RPMI8226 (cell line): ENCODE results near the gene AGAP1.

Experiments used
- DNase-seq: peaks from one replicate; pipeline ENCODE4 v3.0.0-alpha.2; 2015

The AGAP1 gene

GRCh38 chr2:236169741-236170589 is 676.1 kb downstream of the AGAP1 start:
- no peak for DNase-seq

DNA sequence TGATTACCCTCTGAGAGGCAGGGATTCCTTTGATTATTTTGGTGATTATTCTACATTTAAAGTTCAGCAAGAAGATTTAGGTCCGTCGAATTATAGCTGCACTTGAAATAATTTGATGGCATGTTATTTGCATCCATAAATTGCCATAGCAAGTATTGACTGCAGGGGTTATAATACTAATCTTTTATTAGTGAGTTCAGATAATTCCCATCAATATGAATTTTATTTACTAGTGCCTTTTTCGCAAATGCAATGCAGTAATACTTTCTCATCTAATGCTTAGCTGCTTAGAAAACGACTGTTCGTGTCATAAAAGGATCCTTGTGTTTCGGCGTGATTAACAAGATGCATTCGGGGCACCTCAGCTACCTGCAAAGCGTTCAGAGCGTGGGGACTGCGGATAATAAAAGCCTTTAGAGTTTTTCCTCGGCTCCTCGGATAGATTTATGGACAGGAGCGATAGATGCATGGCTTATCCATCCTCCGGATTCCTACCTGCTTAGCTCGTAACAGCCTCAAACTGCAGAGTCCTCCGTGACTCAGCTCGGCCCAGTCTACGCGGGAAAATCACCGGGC is 676.8 kb downstream of the AGAP1 start:
- DNase-seq = no peak

DNA sequence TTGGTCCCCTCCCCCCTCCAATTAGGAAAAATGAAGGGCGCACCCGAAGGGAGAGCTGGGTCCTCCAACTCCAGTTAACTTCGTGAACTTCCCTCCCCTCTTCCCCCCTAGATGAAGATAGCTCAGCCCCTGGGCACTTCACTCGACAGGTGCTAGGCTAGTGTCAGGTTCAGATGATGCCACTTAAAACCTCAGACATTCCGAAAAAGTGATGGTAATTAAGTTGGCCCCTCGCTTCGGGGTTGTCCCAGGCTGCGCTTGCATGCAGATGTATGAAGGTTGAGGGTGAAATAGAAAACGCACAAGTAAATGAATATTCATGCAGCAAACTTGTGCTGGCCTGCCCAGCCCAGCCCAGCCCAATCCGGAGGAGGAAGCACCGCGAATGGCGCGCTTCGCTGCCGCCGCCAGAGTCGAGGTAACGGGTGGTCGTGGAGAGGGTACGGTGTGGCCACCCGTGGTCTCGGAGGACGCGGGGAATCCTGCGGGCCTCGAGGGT is 677.4 kb downstream of the AGAP1 start:
- DNase-seq = no peak

GRCh38 chr2:236171680-236172254 is 677.9 kb downstream of the AGAP1 start:
- no peak for DNase-seq

- DNase-seq = no peak
These were observed 678.6 kb downstream of the AGAP1 start for GRCh38 chr2:236172255-236173035.

GRCh38 chr2:236173036-236173728 is 679.3 kb downstream of the AGAP1 start:
- DNase-seq = no peak

GRCh38 chr2:236173729-236174607 is 680.1 kb downstream of the AGAP1 start:
- no peak for DNase-seq

- no peak for DNase-seq
These were observed 681.8 kb downstream of the AGAP1 start for GRCh38 chr2:236175548-236176150.

GRCh38 chr2:236176417-236176816 is 682.6 kb downstream of the AGAP1 start:
- peak; percentile 64 for DNase-seq

DNA sequence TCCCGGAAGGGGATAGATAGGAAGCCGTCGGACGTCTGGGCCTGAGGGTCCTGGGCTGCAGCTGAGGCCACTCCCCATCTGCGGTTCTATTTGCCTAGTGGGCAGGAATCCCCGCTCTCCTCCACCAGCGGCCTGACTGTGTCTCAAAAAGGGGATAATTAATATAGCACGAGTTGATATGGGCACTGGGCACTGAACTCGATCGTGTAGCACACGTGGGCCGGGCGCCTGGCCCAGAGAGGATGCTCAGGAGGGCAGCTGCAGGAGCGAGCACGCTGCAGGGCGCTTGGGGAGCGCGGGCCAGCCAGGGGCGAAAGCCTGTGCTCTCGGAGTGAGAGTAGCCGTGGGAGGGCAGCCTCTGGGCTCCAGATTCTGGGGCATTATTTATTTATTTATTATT is 683.1 kb downstream of the AGAP1 start:
- no peak for DNase-seq

DNA sequence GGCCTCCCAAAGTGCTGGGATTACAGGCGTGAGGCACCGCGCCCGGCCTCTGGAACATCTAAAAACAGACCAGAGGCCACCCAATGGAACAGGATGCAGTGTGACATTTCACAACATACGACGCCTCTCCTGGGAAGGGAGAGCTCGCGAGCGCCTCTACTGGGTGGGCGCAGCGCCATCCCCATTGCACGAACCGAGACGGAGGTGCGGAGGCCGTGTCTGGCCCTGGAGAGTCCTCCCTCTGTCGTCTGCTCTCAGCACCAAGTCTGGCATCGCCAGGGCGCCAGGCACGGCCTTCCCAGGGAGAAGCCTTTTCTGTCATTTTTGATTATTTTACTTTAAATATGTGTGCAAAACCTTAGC is 683.7 kb downstream of the AGAP1 start:
- peak; percentile 54 for DNase-seq

GRCh38 chr2:236177967-236178889 is 684.4 kb downstream of the AGAP1 start:
- DNase-seq = no peak

- no peak for DNase-seq
These were observed 685.0 kb downstream of the AGAP1 start for GRCh38 chr2:236178890-236179235.

- no peak for DNase-seq
These were observed 685.6 kb downstream of the AGAP1 start for GRCh38 chr2:236179236-236180075.

- no peak for DNase-seq
These were observed 686.4 kb downstream of the AGAP1 start for GRCh38 chr2:236180076-236180816.

DNA sequence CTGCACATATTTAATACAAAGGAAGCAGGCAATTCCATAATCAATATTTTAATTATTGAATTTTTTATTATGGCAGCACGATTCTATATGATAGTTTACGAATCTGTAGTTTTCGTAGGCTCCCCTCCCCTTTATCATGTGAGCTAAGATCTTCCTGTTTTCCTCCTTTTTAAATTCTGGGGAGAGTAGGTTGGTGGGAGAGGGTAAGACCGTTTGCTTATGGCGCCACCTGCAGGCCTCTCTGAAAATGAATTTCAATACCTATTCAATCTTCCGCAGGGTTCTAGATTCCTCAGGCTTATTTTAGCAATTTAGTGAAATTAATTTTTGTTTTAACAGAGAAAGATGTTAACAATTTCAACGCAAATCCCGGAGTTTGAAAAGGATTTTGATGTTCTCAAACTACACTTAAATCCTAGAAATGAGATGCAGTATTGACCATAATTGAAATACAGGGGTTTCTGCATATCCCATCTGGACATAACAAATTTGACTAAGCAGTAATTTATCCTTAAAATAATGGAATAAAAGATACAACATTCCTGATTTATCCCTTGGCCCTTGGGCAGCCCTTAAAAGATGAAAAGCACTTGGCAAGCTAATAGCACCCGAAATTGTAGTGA is 687.1 kb downstream of the AGAP1 start:
- DNase-seq = peak; percentile 47
